ENCODE data around the gene NKAP. TPM values are rescaled to one million over a fixed set of nuclear protein-coding genes. Genes with fewer than 3 reads are reported as not detected.

NKAP gene
- total and polyA plus RNA-seq, 4 donors: 2.4 to 3.3 (median 2.7) TPM

DNA sequence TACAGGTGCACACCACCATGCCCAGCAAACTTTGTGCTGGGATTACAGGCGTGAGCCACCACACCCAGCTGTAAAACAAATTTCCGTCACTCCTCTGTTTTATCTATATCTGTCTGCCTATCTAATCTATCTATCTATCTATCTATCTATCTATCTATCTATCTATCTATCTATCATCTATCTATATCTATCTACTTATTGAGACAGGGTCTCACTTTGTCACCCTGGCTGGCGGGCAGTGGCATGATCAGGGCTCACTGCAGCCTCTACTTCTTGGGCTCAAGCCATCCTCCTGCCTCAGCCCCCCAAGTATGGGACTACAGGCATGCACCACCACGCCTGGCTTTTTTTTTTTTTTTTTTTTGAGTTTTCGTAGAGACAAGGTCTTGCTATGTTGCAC lies 27.2 kb downstream of the NKAP start:
- no peak for TF ChIP-seq SP1 (IDR thresholded peaks at IDR 0.05)
- TF ChIP-seq, protein P1, sequence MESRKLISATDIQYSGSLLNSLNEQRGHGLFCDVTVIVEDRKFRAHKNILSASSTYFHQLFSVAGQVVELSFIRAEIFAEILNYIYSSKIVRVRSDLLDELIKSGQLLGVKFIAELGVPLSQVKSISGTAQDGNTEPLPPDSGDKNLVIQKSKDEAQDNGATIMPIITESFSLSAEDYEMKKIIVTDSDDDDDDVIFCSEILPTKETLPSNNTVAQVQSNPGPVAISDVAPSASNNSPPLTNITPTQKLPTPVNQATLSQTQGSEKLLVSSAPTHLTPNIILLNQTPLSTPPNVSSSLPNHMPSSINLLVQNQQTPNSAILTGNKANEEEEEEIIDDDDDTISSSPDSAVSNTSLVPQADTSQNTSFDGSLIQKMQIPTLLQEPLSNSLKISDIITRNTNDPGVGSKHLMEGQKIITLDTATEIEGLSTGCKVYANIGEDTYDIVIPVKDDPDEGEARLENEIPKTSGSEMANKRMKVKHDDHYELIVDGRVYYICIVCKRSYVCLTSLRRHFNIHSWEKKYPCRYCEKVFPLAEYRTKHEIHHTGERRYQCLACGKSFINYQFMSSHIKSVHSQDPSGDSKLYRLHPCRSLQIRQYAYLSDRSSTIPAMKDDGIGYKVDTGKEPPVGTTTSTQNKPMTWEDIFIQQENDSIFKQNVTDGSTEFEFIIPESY (IDR thresholded peaks at IDR 0.05): no peak
- TF ChIP-seq, protein P2, sequence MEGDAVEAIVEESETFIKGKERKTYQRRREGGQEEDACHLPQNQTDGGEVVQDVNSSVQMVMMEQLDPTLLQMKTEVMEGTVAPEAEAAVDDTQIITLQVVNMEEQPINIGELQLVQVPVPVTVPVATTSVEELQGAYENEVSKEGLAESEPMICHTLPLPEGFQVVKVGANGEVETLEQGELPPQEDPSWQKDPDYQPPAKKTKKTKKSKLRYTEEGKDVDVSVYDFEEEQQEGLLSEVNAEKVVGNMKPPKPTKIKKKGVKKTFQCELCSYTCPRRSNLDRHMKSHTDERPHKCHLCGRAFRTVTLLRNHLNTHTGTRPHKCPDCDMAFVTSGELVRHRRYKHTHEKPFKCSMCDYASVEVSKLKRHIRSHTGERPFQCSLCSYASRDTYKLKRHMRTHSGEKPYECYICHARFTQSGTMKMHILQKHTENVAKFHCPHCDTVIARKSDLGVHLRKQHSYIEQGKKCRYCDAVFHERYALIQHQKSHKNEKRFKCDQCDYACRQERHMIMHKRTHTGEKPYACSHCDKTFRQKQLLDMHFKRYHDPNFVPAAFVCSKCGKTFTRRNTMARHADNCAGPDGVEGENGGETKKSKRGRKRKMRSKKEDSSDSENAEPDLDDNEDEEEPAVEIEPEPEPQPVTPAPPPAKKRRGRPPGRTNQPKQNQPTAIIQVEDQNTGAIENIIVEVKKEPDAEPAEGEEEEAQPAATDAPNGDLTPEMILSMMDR (IDR thresholded peaks at IDR 0.05; ENCODE audit: low read depth, low read length, missing input control): no peak
- TF ChIP-seq HNF4G (IDR thresholded peaks at IDR 0.05): no peak
- TF ChIP-seq EGR1 (IDR thresholded peaks at IDR 0.05; ENCODE audit: low read depth in 2 of 2): no peak
- TF ChIP-seq RXRA (IDR thresholded peaks at IDR 0.05): no peak
- TF ChIP-seq HNF4A (conservative IDR thresholded peaks at IDR 0.05): no peak
- TF ChIP-seq, protein P3, sequence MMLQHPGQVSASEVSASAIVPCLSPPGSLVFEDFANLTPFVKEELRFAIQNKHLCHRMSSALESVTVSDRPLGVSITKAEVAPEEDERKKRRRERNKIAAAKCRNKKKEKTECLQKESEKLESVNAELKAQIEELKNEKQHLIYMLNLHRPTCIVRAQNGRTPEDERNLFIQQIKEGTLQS (IDR thresholded peaks at IDR 0.05): no peak
- TF ChIP-seq, protein P4, sequence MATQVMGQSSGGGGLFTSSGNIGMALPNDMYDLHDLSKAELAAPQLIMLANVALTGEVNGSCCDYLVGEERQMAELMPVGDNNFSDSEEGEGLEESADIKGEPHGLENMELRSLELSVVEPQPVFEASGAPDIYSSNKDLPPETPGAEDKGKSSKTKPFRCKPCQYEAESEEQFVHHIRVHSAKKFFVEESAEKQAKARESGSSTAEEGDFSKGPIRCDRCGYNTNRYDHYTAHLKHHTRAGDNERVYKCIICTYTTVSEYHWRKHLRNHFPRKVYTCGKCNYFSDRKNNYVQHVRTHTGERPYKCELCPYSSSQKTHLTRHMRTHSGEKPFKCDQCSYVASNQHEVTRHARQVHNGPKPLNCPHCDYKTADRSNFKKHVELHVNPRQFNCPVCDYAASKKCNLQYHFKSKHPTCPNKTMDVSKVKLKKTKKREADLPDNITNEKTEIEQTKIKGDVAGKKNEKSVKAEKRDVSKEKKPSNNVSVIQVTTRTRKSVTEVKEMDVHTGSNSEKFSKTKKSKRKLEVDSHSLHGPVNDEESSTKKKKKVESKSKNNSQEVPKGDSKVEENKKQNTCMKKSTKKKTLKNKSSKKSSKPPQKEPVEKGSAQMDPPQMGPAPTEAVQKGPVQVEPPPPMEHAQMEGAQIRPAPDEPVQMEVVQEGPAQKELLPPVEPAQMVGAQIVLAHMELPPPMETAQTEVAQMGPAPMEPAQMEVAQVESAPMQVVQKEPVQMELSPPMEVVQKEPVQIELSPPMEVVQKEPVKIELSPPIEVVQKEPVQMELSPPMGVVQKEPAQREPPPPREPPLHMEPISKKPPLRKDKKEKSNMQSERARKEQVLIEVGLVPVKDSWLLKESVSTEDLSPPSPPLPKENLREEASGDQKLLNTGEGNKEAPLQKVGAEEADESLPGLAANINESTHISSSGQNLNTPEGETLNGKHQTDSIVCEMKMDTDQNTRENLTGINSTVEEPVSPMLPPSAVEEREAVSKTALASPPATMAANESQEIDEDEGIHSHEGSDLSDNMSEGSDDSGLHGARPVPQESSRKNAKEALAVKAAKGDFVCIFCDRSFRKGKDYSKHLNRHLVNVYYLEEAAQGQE (IDR thresholded peaks at IDR 0.05): no peak
- no peak overlapping the region for H3K27ac ChIP-seq (ENCODE audit: low read depth in 1 of 2, low read length in 2 of 2)
- H3K4me1 ChIP-seq (ENCODE audit: control insufficient read depth in 4 of 4, insufficient read depth in 4 of 4, low read length in 3 of 4): no peaks in the 10 kb centered on the region
- no peak for DNase-seq (ENCODE audit: low spot score)
- no peaks in the 10 kb centered on the region for H3K27me3 ChIP-seq (ENCODE audit: control insufficient read depth in 4 of 4, insufficient read depth in 4 of 4, low read length in 3 of 4)
- WGBS: 98% methylated on average over 5 of the region's 5 CpGs
- no peaks in the 10 kb centered on the region for H3K9me3 ChIP-seq (ENCODE audit: control insufficient read depth in 4 of 4, low read length in 3 of 4)
- H3K36me3 ChIP-seq (ENCODE audit: control insufficient read depth in 4 of 4, insufficient read depth in 3 of 4, low read depth in 1 of 4, low read length in 3 of 4): no peaks in the 10 kb centered on the region
- H3K4me3 ChIP-seq (ENCODE audit: low read depth in 1 of 3, low read length in 3 of 3): no peak overlapping the region
- no peak overlapping the region for H3K9ac ChIP-seq (ENCODE audit: low read depth in 1 of 2, low read length in 2 of 2)

DNA sequence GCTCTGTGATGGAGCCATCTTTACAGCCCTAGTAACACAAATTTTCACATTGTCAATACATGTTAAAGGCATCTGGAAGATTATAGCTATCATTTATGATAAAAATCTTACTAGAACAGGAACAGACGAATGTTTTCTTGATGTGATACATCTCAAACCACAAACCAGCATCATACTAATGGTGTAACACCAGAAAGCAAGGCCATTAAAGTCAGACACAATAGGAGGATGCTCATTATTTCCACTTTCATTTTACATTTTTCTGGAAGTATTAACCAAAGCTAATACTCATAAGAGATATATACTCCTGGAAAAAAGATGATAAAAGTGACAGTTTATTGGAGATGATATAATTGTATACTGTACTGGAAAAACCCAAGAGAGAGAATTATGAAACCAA lies 42.6 kb downstream of the NKAP start:
- Histone ChIP-seq H3K27ac (ENCODE audit: low read depth in 1 of 2, low read length in 2 of 2) (no peak overlapping the region), H3K36me3 (ENCODE audit: control insufficient read depth in 4 of 4, insufficient read depth in 3 of 4, low read depth in 1 of 4, low read length in 3 of 4) (no peaks in the 10 kb centered on the region), H3K27me3 (ENCODE audit: control insufficient read depth in 4 of 4, insufficient read depth in 4 of 4, low read length in 3 of 4) (no peaks in the 10 kb centered on the region), H3K9ac (ENCODE audit: low read depth in 1 of 2, low read length in 2 of 2) (no peak overlapping the region), H3K4me3 (ENCODE audit: low read depth in 1 of 3, low read length in 3 of 3) (no peak overlapping the region), H3K4me1 (ENCODE audit: control insufficient read depth in 4 of 4, insufficient read depth in 4 of 4, low read length in 3 of 4) (no peaks in the 10 kb centered on the region), H3K9me3 (ENCODE audit: control insufficient read depth in 4 of 4, low read length in 3 of 4) (no peaks in the 10 kb centered on the region)
- 74% methylated on average over 1 of the region's 1 CpG for WGBS
- no peak for TF ChIP-seq NR2F2 (IDR thresholded peaks at IDR 0.05)
- no peak for TF ChIP-seq YY1 (IDR thresholded peaks at IDR 0.05)
- no peak for TF ChIP-seq SP1 (IDR thresholded peaks at IDR 0.05)
- TF ChIP-seq RXRA (IDR thresholded peaks at IDR 0.05): no peak
- TF ChIP-seq, protein P1 (IDR thresholded peaks at IDR 0.05): no peak
- TF ChIP-seq, protein P2 (IDR thresholded peaks at IDR 0.05; ENCODE audit: low read depth, low read length, missing input control): no peak
- no peak for DNase-seq (ENCODE audit: low spot score)

All from liver (tissue), 9 donors.